ACC112 (cell line): ENCODE data around the gene LCOR.

ENCODE experiments used
- H2AFZ ChIP-seq: fragments of 200-600 bp; sonication (generic); one replicate; pipeline ENCODE4 v1.6.0; 2017; ENCODE audit warnings: antibody characterized with exemption, low read length; ENCODE audit not compliant: unreplicated experiment
- H3K27ac ChIP-seq: fragments of 200-600 bp; sonication (generic); 2 replicates; pipeline ENCODE4 v1.5.1; 2014; ENCODE audit warnings: low read depth, mild to moderate bottlenecking, antibody characterized with exemption, low read length, moderate library complexity
- H3K27me3 ChIP-seq: fragments of 200-600 bp; sonication (generic); 2 replicates; pipeline ENCODE4 v1.6.1; 2014; ENCODE audit warnings: mild to moderate bottlenecking, antibody characterized with exemption, low read length, moderate library complexity, mixed read lengths; ENCODE audit not compliant: insufficient read depth
- H3K36me3 ChIP-seq: fragments of 200-600 bp; sonication (generic); 2 replicates; pipeline ENCODE4 v1.6.1; 2016; ENCODE audit warnings: mild to moderate bottlenecking, antibody characterized with exemption, low read length, moderate library complexity, mixed read lengths; ENCODE audit not compliant: insufficient read depth
- H3K4me1 ChIP-seq: fragments of 200-600 bp; sonication (generic); one replicate; pipeline ENCODE4 v1.6.1; 2016; ENCODE audit warnings: low read length, mixed read lengths; ENCODE audit not compliant: insufficient read depth, unreplicated experiment, control insufficient read depth
- H3K4me3 ChIP-seq: fragments of 200-600 bp; sonication (generic); 2 replicates; pipeline ENCODE4 v1.5.1; 2014; ENCODE audit warnings: mild to moderate bottlenecking, low read depth, low read length
- H3K79me2 ChIP-seq: fragments of 200-600 bp; sonication (generic); one replicate; pipeline ENCODE4 v1.6.0; 2016; ENCODE audit warnings: low read length; ENCODE audit not compliant: control insufficient read depth, unreplicated experiment, insufficient read depth

Gene LCOR

GRCh38 chr10:97000487-97001182 lies 168.5 kb downstream of the LCOR start:
- H3K4me1 ChIP-seq, result no peaks in the 10 kb centered on the region
- H2AFZ ChIP-seq, result no peak overlapping the region
- H3K36me3 ChIP-seq, result no peaks in the 10 kb centered on the region
- no peaks in the 10 kb centered on the region for H3K27me3 ChIP-seq
- H3K79me2 ChIP-seq, result no peaks in the 10 kb centered on the region
- no peak overlapping the region for H3K4me3 ChIP-seq
- H3K27ac ChIP-seq, result no peak overlapping the region

DNA sequence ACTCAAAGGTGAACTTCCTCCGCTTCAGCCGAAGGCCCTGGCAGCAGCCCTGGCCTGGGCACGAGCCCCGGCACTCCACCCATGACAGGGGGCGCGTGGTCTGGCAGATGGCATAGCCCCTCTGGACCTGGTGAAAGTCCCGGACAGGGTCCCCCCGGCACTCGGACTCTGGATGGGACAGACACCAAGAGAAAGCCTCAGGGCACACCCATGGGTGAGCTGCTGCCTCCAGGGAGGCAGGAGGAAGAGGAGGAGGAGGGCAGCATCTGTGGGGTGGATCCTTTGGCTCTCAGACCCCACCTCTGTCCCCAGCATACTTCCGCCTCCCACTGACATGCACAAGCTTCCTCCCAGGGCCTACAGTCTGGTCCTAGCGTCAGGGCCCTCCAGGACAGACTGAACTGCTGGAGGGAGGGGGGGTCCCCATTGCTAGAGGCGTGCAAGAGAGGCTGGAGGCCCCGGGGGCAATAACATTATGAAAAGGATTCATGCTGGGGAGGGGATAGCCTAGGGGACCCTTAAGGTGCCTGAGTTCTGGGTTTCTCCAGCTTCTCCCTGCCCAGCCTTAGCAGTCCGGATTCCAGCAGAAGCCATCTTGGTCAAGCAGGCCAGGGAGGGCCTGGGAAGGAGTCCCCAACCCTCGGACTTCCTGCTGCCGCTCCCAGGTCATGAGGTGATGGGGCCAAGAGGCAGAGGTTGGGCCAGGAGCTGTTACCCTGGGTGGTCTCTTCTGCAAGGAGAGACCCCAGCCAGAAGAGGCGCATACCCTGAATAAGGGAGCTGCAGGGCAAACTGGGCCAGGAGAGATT lies 169.3 kb downstream of the LCOR start:
- Histone ChIP-seq H3K27me3 (no peaks in the 10 kb centered on the region), H3K79me2 (no peaks in the 10 kb centered on the region), H2AFZ (no peak overlapping the region), H3K4me3 (no peak overlapping the region), H3K27ac (no peak overlapping the region), H3K36me3 (no peaks in the 10 kb centered on the region), H3K4me1 (no peaks in the 10 kb centered on the region)

- Histone ChIP-seq H3K79me2 (no peaks in the 10 kb centered on the region), H3K36me3 (no peaks in the 10 kb centered on the region), H3K27ac (no peak overlapping the region), H3K4me3 (no peak overlapping the region), H2AFZ (no peak overlapping the region), H3K4me1 (no peaks in the 10 kb centered on the region), H3K27me3 (no peaks in the 10 kb centered on the region)
Observed at GRCh38 chr10:97002670-97003069, 170.6 kb downstream of the LCOR start.

- Histone ChIP-seq H3K27me3 (no peaks in the 10 kb centered on the region), H2AFZ (no peak overlapping the region), H3K27ac (no peak overlapping the region), H3K4me3 (no peak overlapping the region), H3K36me3 (no peaks in the 10 kb centered on the region), H3K4me1 (no peaks in the 10 kb centered on the region), H3K79me2 (no peaks in the 10 kb centered on the region)
Observed at GRCh38 chr10:97003151-97003803, 171.2 kb downstream of the LCOR start.

DNA sequence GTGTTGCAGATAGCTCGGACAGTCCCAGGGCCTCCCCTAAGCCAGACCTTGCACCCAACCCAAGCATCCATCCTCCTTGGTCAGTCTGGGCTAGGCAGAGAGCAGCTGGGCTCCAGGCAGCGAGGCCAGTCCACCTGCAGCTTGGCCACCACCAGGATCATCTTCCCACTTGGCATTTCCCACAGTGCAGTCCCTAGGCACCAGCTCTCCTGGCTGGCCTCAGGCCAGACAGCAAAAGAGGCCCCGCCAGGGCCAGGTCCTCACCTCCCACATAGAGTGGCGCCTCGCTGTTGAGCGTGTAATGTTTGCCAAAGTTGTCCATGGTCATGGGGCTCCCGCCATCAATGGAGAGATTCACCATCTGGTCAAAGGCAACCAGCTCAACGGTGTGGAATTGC lies 171.7 kb downstream of the LCOR start:
- Histone ChIP-seq H3K27me3 (no peaks in the 10 kb centered on the region), H3K4me1 (no peaks in the 10 kb centered on the region), H3K79me2 (no peaks in the 10 kb centered on the region), H3K4me3 (no peak overlapping the region), H3K36me3 (no peaks in the 10 kb centered on the region), H2AFZ (no peak overlapping the region), H3K27ac (no peak overlapping the region)

GRCh38 chr10:97004591-97004990 lies 172.5 kb downstream of the LCOR start:
- no peaks in the 10 kb centered on the region for H3K4me1 ChIP-seq
- no peak overlapping the region for H3K27ac ChIP-seq
- H2AFZ ChIP-seq, result no peak overlapping the region
- no peaks in the 10 kb centered on the region for H3K27me3 ChIP-seq
- no peak overlapping the region for H3K4me3 ChIP-seq
- H3K79me2 ChIP-seq, result no peaks in the 10 kb centered on the region
- no peaks in the 10 kb centered on the region for H3K36me3 ChIP-seq

DNA sequence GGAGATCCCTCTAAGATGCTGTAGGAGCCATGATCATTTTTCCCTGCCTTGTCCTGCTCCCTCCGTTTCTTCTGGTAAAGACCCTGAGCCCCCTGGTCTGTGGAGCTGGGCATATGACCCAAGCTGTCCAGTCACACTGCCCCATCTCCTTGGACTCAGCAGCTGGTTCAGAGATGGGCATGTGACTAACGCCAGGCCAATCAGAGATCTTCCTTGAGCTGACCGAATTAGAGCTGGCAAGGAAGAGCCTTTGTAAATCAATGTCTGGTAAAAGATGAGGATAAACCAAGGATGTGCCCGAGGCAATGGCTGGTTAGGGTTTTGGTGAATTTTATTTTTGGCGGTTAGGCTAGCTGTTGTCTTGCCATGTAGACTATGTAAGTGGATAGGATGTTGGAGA lies 173.3 kb downstream of the LCOR start:
- Histone ChIP-seq H3K4me3 (no peak overlapping the region), H3K27me3 (no peaks in the 10 kb centered on the region), H3K79me2 (no peaks in the 10 kb centered on the region), H3K36me3 (no peaks in the 10 kb centered on the region), H3K4me1 (no peaks in the 10 kb centered on the region), H3K27ac (no peak overlapping the region), H2AFZ (no peak overlapping the region)

- Histone ChIP-seq H3K27me3 (no peaks in the 10 kb centered on the region), H3K36me3 (no peaks in the 10 kb centered on the region), H3K27ac (no peak overlapping the region), H3K4me1 (no peaks in the 10 kb centered on the region), H2AFZ (no peak overlapping the region), H3K79me2 (no peaks in the 10 kb centered on the region), H3K4me3 (no peak overlapping the region)
Observed at GRCh38 chr10:97006364-97006763, 174.3 kb downstream of the LCOR start.

DNA sequence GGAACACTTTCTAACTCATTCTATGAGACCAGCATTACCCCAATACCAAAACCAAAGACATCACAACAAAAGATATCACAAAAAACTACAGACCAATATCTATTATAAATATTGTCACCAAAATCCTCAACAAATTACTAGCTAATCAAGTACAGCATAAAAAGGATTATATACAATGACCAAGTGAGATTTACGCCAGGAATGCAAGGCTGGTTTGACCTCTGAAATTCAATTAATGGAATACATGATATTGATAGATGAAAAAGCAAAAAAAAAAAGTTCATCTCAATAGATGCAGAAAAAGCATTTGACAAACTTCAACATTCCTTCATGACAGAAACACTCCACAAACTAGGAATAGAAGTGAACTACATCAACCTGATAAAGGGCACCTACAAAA lies 175.3 kb downstream of the LCOR start:
- Histone ChIP-seq H3K36me3 (no peaks in the 10 kb centered on the region), H3K4me1 (no peaks in the 10 kb centered on the region), H3K79me2 (no peaks in the 10 kb centered on the region), H3K27me3 (no peaks in the 10 kb centered on the region), H3K4me3 (no peak overlapping the region), H2AFZ (no peak overlapping the region), H3K27ac (no peak overlapping the region)

DNA sequence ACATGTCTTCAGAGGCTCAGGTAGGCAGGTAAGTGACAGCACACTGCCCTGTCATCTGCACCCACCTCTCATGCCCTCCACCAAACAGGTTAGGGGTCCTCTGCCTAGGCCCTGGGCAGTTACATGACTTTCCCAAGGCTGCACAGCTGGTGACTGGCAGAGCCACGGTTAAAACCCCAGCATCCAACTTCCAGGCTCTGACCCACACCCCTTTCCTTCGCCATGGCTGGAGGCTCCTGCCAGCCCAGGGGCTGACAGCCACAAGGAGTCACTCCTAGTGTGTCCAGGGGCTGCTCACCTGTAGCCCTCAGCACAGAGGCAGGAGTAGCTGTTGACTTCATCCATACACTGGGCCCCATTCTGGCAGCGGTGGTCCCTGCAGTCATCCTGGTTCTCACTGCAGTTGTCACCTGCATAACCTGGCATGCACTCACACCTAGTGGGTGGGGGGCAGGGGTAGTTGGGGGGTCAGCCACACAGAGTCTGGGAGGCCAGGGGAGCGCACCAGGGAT lies 178.7 kb downstream of the LCOR start:
- Histone ChIP-seq H3K36me3 (no peaks in the 10 kb centered on the region), H3K4me1 (no peaks in the 10 kb centered on the region), H3K27ac (no peak overlapping the region), H3K4me3 (no peak overlapping the region), H2AFZ (no peak overlapping the region), H3K79me2 (no peaks in the 10 kb centered on the region), H3K27me3 (no peaks in the 10 kb centered on the region)
